Right lobe of liver (tissue), 4 donors: ENCODE measurements around the gene ENC1.

Experiments
- POLR2A ChIP-seq: fragments of 450-650 bp; IDR thresholded peaks from one replicate; pipeline ENCODE4 v1.6.1; 2017; ENCODE audit warnings: antibody characterized with exemption, mild to moderate bottlenecking
- TF ChIP-seq, protein P1 (sequence below), 4 donors: fragments of 200-600 bp in 3 of 4; fragments of 450-650 bp in 1 of 4; IDR thresholded peaks; one replicate each; pipeline versions ENCODE4 v1.5.1 to v1.8.0; 2016 to 2022; ENCODE audit warnings: antibody characterized with exemption in 4 of 4, mild to moderate bottlenecking in 2 of 4
- donor health status: DM: no; HTN: no; CAD: no.
- donor health status: DM: no; HTN: no; CAD: no.
- donor health status: DM: no; HTN: yes; CAD: no.

DNA sequence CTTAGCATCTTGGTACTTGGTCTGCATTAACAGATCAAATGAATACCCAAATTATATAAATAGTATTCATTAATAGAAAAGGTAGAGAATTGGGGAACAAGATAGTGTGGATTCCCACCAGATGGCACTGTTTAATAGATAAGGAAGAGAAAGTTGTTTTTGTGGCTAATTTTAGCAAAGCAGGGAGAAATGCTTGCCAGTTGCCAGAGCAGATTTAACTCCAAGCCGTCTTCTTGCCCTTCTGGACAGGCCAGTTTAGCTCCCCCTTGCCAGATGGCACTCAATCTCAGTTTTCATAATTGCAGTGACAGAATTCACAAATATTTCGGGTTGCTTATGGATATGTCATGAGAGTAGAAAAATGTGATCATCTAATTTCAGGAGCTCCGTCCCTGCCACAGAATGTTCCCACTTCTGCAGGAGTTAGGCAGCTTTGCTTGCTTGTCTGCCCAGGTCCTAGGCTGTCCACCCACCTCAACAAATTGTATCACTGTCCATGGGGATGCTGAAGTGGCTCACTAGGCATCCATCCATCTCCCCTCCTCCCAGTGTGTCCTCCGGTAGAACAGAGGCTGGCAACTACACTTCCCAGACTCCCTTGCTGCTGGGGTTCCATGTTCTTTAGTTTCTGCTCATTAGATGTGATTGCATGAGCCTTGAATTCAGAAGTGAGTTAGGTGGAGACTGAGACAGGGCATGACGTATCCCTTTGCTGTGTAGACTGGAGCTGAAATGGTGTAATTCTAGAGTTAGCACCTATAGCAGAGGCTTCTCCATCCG, 32.7 kb upstream of the ENC1 start:
- TF ChIP-seq, protein P1, sequence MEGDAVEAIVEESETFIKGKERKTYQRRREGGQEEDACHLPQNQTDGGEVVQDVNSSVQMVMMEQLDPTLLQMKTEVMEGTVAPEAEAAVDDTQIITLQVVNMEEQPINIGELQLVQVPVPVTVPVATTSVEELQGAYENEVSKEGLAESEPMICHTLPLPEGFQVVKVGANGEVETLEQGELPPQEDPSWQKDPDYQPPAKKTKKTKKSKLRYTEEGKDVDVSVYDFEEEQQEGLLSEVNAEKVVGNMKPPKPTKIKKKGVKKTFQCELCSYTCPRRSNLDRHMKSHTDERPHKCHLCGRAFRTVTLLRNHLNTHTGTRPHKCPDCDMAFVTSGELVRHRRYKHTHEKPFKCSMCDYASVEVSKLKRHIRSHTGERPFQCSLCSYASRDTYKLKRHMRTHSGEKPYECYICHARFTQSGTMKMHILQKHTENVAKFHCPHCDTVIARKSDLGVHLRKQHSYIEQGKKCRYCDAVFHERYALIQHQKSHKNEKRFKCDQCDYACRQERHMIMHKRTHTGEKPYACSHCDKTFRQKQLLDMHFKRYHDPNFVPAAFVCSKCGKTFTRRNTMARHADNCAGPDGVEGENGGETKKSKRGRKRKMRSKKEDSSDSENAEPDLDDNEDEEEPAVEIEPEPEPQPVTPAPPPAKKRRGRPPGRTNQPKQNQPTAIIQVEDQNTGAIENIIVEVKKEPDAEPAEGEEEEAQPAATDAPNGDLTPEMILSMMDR (IDR thresholded peaks at IDR 0.05), result peak; percentile 52 to 60 (median 58)
- no peak for TF ChIP-seq POLR2A
